ENCODE data around the gene NSMCE1. TPM values are rescaled to one million over a fixed set of nuclear protein-coding genes. Genes with fewer than 3 reads are reported as not detected.

Gene NSMCE1
- total and polyA plus RNA-seq, 2 of the 4 experiments (the other 2 are of a cell fraction) = 47.5 to 120 TPM

DNA sequence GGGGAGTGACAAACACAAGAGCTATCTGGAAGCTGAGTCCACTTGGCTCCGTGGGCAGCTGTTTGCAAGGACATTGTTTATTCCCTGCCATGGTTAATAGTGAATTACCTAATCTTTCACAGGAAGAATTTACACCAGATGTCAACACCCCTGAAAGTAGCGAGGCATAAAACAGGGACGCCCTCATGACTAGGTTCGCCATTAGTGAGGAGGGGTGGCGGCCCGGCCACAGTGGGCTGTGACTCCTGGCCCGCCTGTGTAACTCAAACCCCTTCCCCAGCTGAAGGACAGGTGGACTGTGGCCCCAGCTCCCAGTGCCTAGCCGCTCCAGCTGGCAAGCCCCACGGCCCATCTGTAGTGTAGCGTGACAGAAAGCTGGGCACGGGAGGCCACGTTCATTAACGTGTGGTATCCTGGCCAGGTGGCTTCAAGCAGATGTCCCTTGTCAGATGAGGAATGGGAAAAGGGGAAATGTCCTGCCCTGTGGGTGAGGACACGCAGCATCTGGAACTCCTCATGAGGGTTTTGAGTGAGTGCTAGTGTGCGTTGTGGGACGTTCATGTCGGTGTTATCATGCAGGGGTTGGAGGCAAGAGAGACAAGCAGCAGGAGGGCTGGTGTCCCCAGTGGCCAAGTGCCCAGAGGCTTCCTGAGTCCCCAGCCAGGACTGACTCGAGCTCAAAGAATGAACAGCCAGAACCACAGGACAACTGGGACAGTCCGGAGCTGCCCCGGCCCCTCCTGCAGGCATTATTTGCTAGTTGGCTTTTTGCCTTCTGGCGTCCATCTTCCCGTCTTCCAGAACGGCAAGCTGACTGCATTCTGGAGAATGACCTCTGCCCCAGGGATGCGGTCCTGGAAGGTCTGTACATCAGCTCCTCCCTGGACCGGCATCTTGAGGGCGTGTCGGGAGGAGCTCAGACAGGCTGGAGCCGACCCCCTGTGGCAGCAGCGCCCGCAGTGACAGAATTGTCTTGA lies 46.0 kb downstream of the NSMCE1 start:
- peak; percentile 61 for ATAC-seq (ENCODE audit: low read depth)
- Histone ChIP-seq H2BK20ac (ENCODE audit: low read depth, low read length) (peak overlapping the region; percentile 91), H3K4me3 (ENCODE audit: insufficient read depth, low read depth, low read length) (no peak overlapping the region), H3K9me1 (ENCODE audit: insufficient read depth, low read length) (peaks cover 16% of the 10 kb centered on the region), H3K9ac (ENCODE audit: low read depth, low read length) (peak overlapping the region; percentile 7; the same call in 1 of the 2 replicates), H2BK15ac (ENCODE audit: low read depth, low read length) (peak overlapping the region; percentile 98; the same call in 2 of the 3 replicates), H3K27ac (ENCODE audit: insufficient read depth, low read length) (peak overlapping the region; percentile 75), H3K4ac (ENCODE audit: low read depth, low read length) (peak overlapping the region; percentile 98), H4K8ac (ENCODE audit: low read depth in 2 of 2, low read length in 2 of 2) (peak overlapping the region; percentile 73 to 96), H3K4me2 (ENCODE audit: low read depth, low read length) (peak overlapping the region; percentile 40), H4K5ac (ENCODE audit: low read depth, low read length) (peak overlapping the region; percentile 79), H3K23ac (ENCODE audit: low read depth, low read length) (peak overlapping the region; percentile 93), H3K36me3 (ENCODE audit: control insufficient read depth, insufficient read depth, low read length) (peaks cover 22% of the 10 kb centered on the region), H2AK5ac (ENCODE audit: low read depth, low read length) (peak overlapping the region; percentile 92), H3K14ac (replicated peaks; ENCODE audit: low read depth, low read length) (peak overlapping the region; percentile 85), H4K20me1 (ENCODE audit: insufficient read depth, low read length) (no peaks in the 10 kb centered on the region; the same call in 1 of the 2 replicates), H3K79me1 (ENCODE audit: low read depth in 1 of 2, low read length in 2 of 2) (peaks cover 0 to 15% of the 10 kb centered on the region in 2 experiments; a peak in 2 of 4 replicates), H3K56ac (ENCODE audit: extremely low read depth, insufficient read depth, low read length) (peak overlapping the region; percentile 53), H2BK5ac (ENCODE audit: low read depth, low read length, poor library complexity, severe bottlenecking) (peak overlapping the region; percentile 93), H3K4me1 (ENCODE audit: control insufficient read depth, insufficient read depth, low read length) (peaks cover 23% of the 10 kb centered on the region), H3K27me3 (ENCODE audit: control insufficient read depth, insufficient read depth, low read length) (no peaks in the 10 kb centered on the region), H4K91ac (ENCODE audit: insufficient read depth, low read depth, low read length) (peak overlapping the region; percentile 96), H2AK9ac (replicated peaks; ENCODE audit: low read depth, low read length, poor library complexity) (peak overlapping the region; percentile 21), H3K9me3 (ENCODE audit: control insufficient read depth, insufficient read depth, low read length) (no peaks in the 10 kb centered on the region), H2BK120ac (ENCODE audit: low read depth, low read length) (peak overlapping the region; percentile 91), H2AFZ (replicated peaks; ENCODE audit: low read length, poor library complexity) (peak overlapping the region; percentile 90), H3K18ac (ENCODE audit: low read depth, low read length) (peak overlapping the region; percentile 58)
- no TSS peak for BruUV-seq (replicated peaks)
- WGBS, 2 experiments (ENCODE audit: extremely low coverage in 2 of 2, insufficient read length in 1 of 2) = 19% methylated on average over 12 of the region's 30 CpGs; no CpG with 5 or more reads in 1 of the 2 experiments
- intact Hi-C loops (cut with micrococcal nuclease) = loop anchor here (1.0 kb wide), 1 partner anchor 45 kb away; no protein-coding TSS in a partner anchor
- peak; percentile 76 for DNase-seq
- dilution Hi-C loops (cut with HindIII; ENCODE audit: low sequenced_read_pairs, unreplicated experiment) = no loop called here
- POLR2A ChIA-PET (ENCODE audit: unreplicated experiment) = interaction anchor here (1.2 kb wide), 1 partner anchor 19 kb away, joined by 5 read pairs; the partner anchor contains the start of gene KDM8
- peak; percentile 7; the same call in 1 of the 2 replicates for TF ChIP-seq CEBPB (IDR thresholded peaks at IDR 0.05; ENCODE audit: low read depth, low read length)
- TF ChIP-seq RAD21 (IDR thresholded peaks at IDR 0.05; ENCODE audit: low read length) = no peak
- TF ChIP-seq SMC3 (IDR thresholded peaks at IDR 0.05; ENCODE audit: low read depth, low read length) = no peak
- peak; percentile 28; the same call in 1 of the 2 replicates for TF ChIP-seq MAZ (IDR thresholded peaks at IDR 0.05; ENCODE audit: borderline replicate concordance, low read depth, low read length)
- in situ Hi-C loops (cut with MboI; ENCODE audit: low sequenced_read_pairs) = no loop called here
- CTCF ChIA-PET = interaction anchor here (0.7 to 2.1 kb wide), 4 partner anchors 12 to 145 kb away, joined by 3 to 9 read pairs (median 4); no protein-coding TSS in a partner anchor
